GM11168 (cell line): Measurements from ENCODE around the gene OMA1.
"Not testable (repeated sequence)": the region's sequence is repeated elsewhere in the genome, so short reads cannot be mapped to it uniquely, and the experiment has no call there.

Experiments
- in situ Hi-C: fragments of 300-500 bp; cut with MboI; formaldehyde crosslinking; loops from one replicate; pipeline ENCODE4 v1.12.0; 2022; ENCODE audit warnings: low sequenced_read_pairs; ENCODE audit not compliant: unreplicated experiment

The OMA1 gene

GRCh38 chr1:58531842-58532241 is 14.7 kb downstream of the OMA1 start:
- in situ Hi-C loops: not testable (repeated sequence)

GRCh38 chr1:58529284-58529683 is 17.2 kb downstream of the OMA1 start:
- in situ Hi-C loops: no loop called here

- in situ Hi-C loops: no loop called here
Measured at GRCh38 chr1:58528518-58528917, 18.0 kb downstream of the OMA1 start.

DNA sequence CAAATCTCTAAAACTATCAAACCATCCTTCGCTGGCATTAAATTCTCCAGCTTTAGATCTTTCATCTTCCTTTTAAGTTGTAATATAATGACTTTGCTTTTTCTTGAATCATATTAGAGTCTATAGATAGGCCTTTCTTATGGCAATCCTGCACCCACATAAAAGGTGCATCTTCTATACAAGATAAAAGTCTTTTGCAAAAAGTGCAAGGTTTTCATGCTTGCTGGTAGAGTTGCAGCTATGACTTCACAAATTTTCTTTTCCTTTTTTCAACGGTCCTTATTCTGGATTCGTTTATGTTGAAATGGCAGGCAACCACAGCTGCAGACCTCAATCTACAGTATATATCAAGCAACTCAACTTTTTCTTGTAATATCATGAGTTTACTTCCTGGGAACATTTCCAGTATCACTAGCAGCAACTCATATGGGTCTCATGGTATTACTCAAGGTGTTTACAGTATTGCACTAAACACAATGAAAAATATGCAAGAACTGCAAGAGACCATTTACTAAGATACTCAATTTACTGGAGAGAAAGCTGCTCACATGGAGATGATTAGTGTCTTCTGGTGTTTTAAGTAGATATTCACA is 22.1 kb downstream of the OMA1 start:
- in situ Hi-C loops: no loop called here

- in situ Hi-C loops: no loop called here
Measured at GRCh38 chr1:58515794-58516401, 30.6 kb downstream of the OMA1 start.

- in situ Hi-C loops: no loop called here
Measured at GRCh38 chr1:58513956-58514355, 32.6 kb downstream of the OMA1 start.

- in situ Hi-C loops: no loop called here
Measured at GRCh38 chr1:58508629-58509028, 37.9 kb downstream of the OMA1 start.

DNA sequence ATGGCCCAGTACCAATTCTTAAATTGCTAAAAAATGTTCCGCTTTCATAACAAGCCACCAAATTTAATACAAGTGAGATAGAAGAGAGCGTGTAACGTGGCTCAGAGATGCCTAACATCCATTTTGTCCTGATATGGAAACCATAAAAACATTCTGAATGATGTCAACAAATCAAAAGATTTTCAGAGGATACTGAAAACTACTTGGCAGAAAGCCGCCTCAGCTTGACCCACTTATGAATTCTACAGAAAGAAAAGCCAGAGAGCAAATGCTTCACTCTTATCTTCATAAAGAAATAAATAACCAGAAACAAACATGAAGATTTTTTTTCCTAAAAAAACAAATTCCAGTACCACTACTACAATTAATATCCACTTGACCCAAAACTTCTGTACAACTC is 41.2 kb downstream of the OMA1 start:
- in situ Hi-C loops: no loop called here

GRCh38 chr1:58502519-58502918 is 44.0 kb downstream of the OMA1 start:
- in situ Hi-C loops: no loop called here

- in situ Hi-C loops: no loop called here
Measured at GRCh38 chr1:58500043-58500442, 46.5 kb downstream of the OMA1 start.

DNA sequence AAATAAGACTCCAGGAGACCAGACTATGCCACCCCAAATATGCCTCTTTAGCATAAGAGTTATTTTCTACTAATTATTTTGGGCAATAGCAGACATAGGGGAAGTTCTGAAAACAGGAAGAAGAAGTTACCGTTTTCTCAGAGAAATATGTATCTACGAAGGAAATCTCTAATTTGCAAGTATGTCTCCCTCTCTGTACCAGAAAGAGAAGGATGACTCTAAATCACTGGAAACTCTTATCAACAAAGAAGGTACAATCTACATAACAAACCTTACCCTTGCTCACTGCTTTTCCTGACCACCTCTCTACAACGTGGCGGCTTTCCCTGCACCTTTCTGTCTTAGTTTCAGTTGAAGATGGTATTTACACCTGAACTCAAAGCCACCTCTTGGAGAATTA is 49.0 kb downstream of the OMA1 start:
- in situ Hi-C loops: no loop called here

DNA sequence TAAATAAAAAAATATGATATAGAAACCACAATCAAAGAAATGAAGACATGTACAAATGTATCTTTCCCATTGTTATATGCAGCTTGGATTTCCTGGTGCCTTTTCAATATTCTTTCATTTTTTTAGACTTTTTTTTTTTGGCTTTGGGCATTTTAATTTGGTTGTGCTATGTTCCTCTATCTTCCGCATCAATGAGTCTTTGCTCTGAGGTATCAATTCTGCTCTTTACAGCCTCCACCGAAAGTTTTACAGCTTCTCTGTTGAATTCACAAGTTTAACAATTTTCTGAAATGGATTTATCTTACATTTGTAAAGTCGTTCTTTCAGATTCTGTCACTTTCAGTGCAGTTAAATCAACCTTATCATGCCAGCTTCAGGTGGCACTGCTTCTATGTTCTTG is 50.5 kb downstream of the OMA1 start:
- in situ Hi-C loops: no loop called here

DNA sequence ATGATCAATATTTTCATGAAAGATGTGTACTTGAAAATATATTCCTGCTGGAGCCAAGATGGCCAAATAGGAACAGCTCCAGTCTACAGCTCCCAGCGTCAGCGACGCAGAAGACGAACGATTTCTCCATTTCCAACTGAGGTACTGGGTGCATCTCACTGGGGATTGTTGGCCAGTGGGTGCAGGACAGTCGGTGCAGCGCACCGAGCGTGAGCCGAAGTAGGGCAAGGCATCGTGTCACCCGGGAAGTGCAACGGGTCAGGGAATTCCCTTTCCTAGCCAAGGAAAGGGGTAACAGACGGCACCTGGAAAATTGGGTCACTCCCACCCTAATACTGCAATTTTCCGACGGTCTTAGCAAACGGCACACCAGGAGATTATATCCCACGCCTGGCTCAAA is 57.6 kb downstream of the OMA1 start:
- in situ Hi-C loops: not testable (repeated sequence)

GRCh38 chr1:58487002-58487401 is 59.5 kb downstream of the OMA1 start:
- in situ Hi-C loops: no loop called here

DNA sequence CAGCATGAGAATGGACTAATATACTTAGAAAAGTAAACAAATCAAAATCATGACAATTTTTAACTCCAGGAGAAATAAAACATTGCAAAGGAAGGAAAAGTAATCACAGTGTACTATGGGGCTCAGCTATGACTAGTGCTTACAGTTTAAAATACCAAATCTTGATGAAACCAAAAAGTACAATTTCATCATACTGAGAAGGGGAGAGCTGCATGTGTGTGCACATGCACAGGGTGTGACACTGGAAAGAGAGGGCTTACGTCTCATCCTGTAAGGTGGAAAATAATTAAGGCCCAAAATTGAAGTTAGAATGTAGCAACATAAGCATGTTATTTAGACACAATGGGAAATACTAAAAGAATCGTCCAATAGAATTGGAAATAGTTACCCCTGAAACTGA is 64.6 kb downstream of the OMA1 start:
- in situ Hi-C loops: no loop called here

DNA sequence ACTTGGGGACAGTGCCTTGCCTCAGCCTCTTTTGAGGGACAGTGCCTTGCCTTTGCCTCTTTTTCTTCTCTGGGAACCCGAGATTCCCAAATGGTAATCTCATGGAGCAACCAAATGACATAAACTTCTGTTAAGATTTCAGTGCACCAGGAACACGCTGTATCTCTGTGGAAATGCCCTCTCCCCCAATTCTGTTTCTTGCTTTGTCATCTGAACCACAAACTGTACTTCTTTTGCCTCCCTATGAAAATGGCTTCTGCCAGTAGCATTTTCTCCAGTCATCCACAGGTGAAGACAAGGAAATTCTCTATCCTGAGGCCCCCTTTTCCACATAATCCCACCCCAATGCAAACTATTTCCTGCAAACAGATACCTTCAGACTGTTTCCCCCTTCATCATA is 66.3 kb downstream of the OMA1 start:
- in situ Hi-C loops: no loop called here

- in situ Hi-C loops: no loop called here
Measured at GRCh38 chr1:58477390-58477789, 69.1 kb downstream of the OMA1 start.

DNA sequence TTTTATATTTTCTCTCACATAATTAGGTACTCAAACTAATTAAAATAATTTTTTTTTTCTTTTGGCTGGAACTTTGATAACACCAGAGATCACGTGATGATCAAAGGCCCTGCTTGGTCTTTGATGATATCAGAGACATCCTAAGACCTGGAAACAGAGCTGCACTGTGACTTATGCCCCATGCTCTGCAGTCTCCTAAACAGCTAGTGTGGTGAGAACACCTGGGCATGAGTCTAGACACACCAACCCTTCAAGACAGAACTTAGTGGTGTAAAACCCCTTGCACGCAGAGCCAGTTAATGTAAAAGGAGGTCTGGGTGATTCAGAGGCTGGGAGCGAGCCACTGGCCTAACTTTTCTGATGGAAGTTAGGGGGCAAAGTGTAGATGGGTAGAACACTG is 70.3 kb downstream of the OMA1 start:
- in situ Hi-C loops: no loop called here

GRCh38 chr1:58469476-58469875 is 77.0 kb downstream of the OMA1 start:
- in situ Hi-C loops: no loop called here

DNA sequence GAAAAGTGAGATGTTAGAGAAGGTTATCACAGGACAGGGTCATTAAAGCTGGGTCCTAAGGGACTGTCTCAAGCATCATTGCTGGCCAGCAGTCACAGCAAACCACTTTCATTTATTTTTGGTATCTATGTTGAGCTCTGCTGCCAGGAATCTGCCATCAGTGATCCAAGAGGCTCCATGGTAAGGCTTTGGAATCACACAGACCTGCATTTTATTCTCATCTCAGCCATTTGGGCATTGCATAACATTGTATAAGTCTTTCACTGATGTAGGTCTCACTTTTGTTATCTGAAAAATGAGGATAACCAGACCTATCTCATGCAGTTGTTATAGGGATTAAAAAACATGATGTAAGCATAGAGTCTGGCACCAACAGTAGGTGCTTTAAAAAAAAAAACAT is 77.5 kb downstream of the OMA1 start:
- in situ Hi-C loops: no loop called here

DNA sequence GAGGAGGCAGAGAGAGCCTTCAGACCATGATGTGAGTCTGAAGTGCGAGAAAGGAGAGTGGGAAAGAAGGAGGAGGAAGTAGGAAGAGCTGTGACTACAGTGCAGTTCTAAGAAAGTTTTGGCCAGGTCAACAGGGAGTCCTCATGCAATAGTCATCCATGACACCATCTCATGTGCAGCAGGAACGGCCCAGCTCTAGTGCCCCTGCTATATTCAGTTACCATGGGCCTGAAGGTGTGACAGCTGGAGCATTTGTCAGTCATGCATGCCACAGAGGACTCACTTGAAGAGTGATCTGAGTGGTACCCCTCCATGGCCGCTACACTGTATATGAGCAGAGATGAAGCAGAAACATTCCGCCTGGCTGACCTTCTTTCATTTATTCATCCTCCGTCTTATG is 77.9 kb downstream of the OMA1 start:
- in situ Hi-C loops: no loop called here

- in situ Hi-C loops: no loop called here
Measured at GRCh38 chr1:58466630-58467241, 79.8 kb downstream of the OMA1 start.
